ENCODE measurements around the gene CYP19A1.

- TF ChIP-seq CTCF (IDR thresholded peaks at IDR 0.05), result no peak
- TF ChIP-seq POLR2AphosphoS5 (IDR thresholded peaks at IDR 0.05), result no peak
- TF ChIP-seq EP300 (IDR thresholded peaks at IDR 0.05), result no peak
Observed at GRCh38 chr15:51286816-51287215, 51.6 kb downstream of the CYP19A1 start.
